H1 (cell line): ENCODE data around the gene BTC. TPM values are rescaled to one million over a fixed set of nuclear protein-coding genes. Genes with fewer than 3 reads are reported as not detected.

Experiments
- CHD7 ChIP-seq: fragments of 300-600 bp; sonication (generic); IDR thresholded peaks from 2 replicates; pipeline ENCODE4 v1.7.1; 2012; ENCODE audit warnings: low read length, moderate library complexity, mild to moderate bottlenecking, inconsistent platforms; ENCODE audit not compliant: insufficient replicate concordance
- CREB1 ChIP-seq: IDR thresholded peaks from 2 replicates; pipeline ENCODE4 v1.6.1; 2012; ENCODE audit warnings: inconsistent platforms
- EP300 ChIP-seq, 2 experiments: IDR thresholded peaks; 1 replicate in 1 of 2; 2 replicates in 1 of 2; pipeline ENCODE4 v1.6.1; 2011 to 2012; ENCODE audit warnings: low read depth in 2 of 2, low read length in 2 of 2, mild to moderate bottlenecking in 2 of 2, borderline replicate concordance in 1 of 2, inconsistent platforms in 1 of 2, moderate library complexity in 1 of 2
- JUN ChIP-seq: IDR thresholded peaks from 2 replicates; pipeline ENCODE4 v1.6.1; 2011; ENCODE audit warnings: low read depth, mild to moderate bottlenecking, improper control_type of control experiment, low read length
- SAP30 ChIP-seq: fragments of 300-600 bp; sonication (generic); IDR thresholded peaks from 2 replicates; pipeline ENCODE4 v1.7.1; 2012; ENCODE audit warnings: low read length, moderate library complexity, mild to moderate bottlenecking, inconsistent platforms; ENCODE audit not compliant: insufficient read depth, insufficient replicate concordance
- TEAD4 ChIP-seq: IDR thresholded peaks from 2 replicates; pipeline ENCODE4 v1.6.1; 2012; ENCODE audit warnings: low read depth, low read length, inconsistent platforms, mixed read lengths
- polyA plus RNA-seq, 7 experiments: library from polyadenylated mRNA; depleted of rRNA in 3 of 7; stranded (reverse) in 5 of 7; unstranded in 2 of 7; fragments of >200 nt in 5 of 7; fragments of 200-250 nt in 2 of 7; gene quantifications; 1 replicate in 5 of 7; 2 replicates in 1 of 7; 4 replicates in 1 of 7; pipeline versions ENCODE4 v1.2.1 to v1.2.3, GENCODE V29; 2011 to 2013; ENCODE audit warnings: missing spikeins in 2 of 7, mixed read lengths in 2 of 7
- total RNA-seq: library from RNA; stranded (reverse); fragmentation: NEBNext Ultra II Directional; extraction: Animal tissue kit (Norgen Biotek cat#: 25700); gene quantifications from 2 replicates; pipeline ENCODE4 v1.2.1, GENCODE V29; 2021

BTC gene
- total and polyA plus RNA-seq, 2 of the 8 experiments (the other 6 are each of a cell fraction or from before 2014, with no cell fraction given), result 0.09 TPM; not detected in 1

GRCh38 chr4:74823194-74823593 is 28.9 kb upstream of the BTC start (continued):
- no peak for TF ChIP-seq CHD7
- no peak for TF ChIP-seq TEAD4
- TF ChIP-seq EP300 (IDR thresholded peaks at IDR 0.05; ENCODE audit: borderline replicate concordance in 1 of 2, low read depth in 2 of 2, low read length in 2 of 2), result no peak
- TF ChIP-seq JUN, result no peak
- no peak for TF ChIP-seq CREB1
- TF ChIP-seq SAP30, result no peak
